Measurements from ENCODE around the gene KCNJ15. TPM values are rescaled to one million over a fixed set of nuclear protein-coding genes. Genes with fewer than 3 reads are reported as not detected.

Gene KCNJ15
- total and polyA plus RNA-seq, 10 of the 15 experiments (the other 5 are each of a cell fraction or from before 2014, with no cell fraction given): 0.05 to 2.7 (median 0.33) TPM; not detected in 6

GRCh38 chr21:38322311-38322950 is 65.6 kb downstream of the KCNJ15 start (continued):
- TF ChIP-seq SRF (IDR thresholded peaks at IDR 0.05; ENCODE audit: low read depth in 2 of 2, low read length in 2 of 2) (no peak), RB1 (IDR thresholded peaks at IDR 0.05; ENCODE audit: borderline replicate concordance) (no peak), E4F1 (IDR thresholded peaks at IDR 0.05; ENCODE audit: borderline replicate concordance, partially characterized antibody) (no peak), ZNF217 (IDR thresholded peaks at IDR 0.05) (no peak), NFIC (IDR thresholded peaks at IDR 0.05; ENCODE audit: low read depth, low read length) (no peak), KAT2A (conservative IDR thresholded peaks at IDR 0.05; ENCODE audit: control insufficient read depth, low read depth, low read length) (no peak)

DNA sequence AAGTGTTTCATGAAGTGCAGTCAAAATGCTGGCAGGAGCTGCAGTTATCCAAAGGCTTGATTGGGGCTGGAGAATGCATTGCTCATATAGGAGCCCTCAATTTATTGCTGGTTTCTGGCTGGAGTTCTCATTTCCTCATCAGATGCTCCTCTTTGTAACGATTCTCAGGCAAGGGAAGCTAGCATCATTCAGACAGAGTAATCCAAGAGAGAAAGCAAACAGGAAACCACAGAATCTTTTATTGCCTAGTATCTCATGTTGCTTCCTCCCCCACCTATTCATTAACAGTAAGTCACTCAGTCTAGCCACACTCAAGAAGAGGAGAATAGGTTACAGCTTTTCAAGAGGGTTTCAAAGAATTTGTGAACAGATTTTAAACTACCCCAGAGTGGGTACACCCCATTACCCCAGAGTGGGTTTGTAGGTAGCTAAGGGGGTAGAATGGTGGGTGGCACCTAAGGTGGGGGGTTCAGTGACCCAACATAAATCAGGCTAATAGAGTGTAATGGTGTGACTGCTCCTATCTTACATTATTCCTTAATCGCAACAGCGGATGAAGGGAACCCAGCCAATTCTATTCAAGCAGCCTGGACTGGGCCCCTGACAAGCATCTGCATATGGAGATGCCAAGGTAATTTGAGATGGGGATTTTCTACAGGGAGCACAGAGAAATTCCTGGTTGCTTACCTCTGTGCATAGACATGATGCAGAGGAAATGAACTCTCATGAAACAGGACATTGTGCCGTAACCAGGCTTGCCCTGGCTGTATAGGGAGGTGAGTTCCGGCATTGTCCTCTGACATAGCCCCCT is 67.1 kb downstream of the KCNJ15 start:
- Histone ChIP-seq H3K4me1 (ENCODE audit: control insufficient read depth, insufficient read depth, low read length) (no peaks in the 10 kb centered on the region), H3K27ac (ENCODE audit: control insufficient read depth, insufficient read depth) (no peak overlapping the region), H2AFZ (ENCODE audit: control insufficient read depth, low read depth, low read length) (no peak overlapping the region), H4K20me1 (ENCODE audit: control insufficient read depth, insufficient read depth) (no peaks in the 10 kb centered on the region), H3K79me2 (ENCODE audit: control insufficient read depth, insufficient read depth, low read length) (no peaks in the 10 kb centered on the region), H3K9ac (ENCODE audit: control insufficient read depth, insufficient read depth, low read length) (no peak overlapping the region), H3K4me3 (no peak overlapping the region), H3K4me2 (ENCODE audit: control insufficient read depth, insufficient read depth) (no peak overlapping the region), H3K36me3 (ENCODE audit: control insufficient read depth in 2 of 2, insufficient read depth in 2 of 2, low read length in 1 of 2) (no peaks in the 10 kb centered on the region), H3K9me3 (replicated peaks; ENCODE audit: control insufficient read depth, insufficient read depth, low read length) (no peaks in the 10 kb centered on the region; the same call in 2 of the 3 replicates), H3K27me3 (replicated peaks in 1 of 2; ENCODE audit: control insufficient read depth in 2 of 2, insufficient read depth in 2 of 2, low read length in 1 of 2) (no peaks in the 10 kb centered on the region)
- 47% methylated on average over 5 of the region's 5 CpGs for WGBS (ENCODE audit: insufficient coverage, insufficient replicate concordance, low lambda C conversion rate, missing lambda C conversion rate)
- FAIRE-seq: no peak
- RAD21 ChIA-PET (ENCODE audit: unreplicated experiment): no interaction called here
- ATAC-seq: peak; percentile 18
- no TSS peak for BruUV-seq (replicated peaks)
- CTCF ChIA-PET: interaction anchor here (1.1 kb wide), 1 partner anchor 115 kb away, joined by 5 read pairs; no protein-coding TSS in a partner anchor
- POLR2A ChIA-PET: no interaction called here
- intact Hi-C loops (cut with micrococcal nuclease; ENCODE audit: unreplicated experiment) (no loop called here), in situ Hi-C loops (cut with MboI) (no loop called here)
- SMC1A ChIA-PET (ENCODE audit: uncharacterized antibody, unreplicated experiment): interaction anchor here (0.7 to 1.5 kb wide), 3 partner anchors 32 to 104 kb away, joined by 3 to 4 read pairs (median 3); no protein-coding TSS in a partner anchor
- no peak for DNase-seq (ENCODE audit: low read depth, low spot score)
- TF ChIP-seq ZNF217 (IDR thresholded peaks at IDR 0.05) (no peak), LARP7 (IDR thresholded peaks at IDR 0.05) (no peak), ZNF274 (IDR thresholded peaks at IDR 0.05; ENCODE audit: insufficient read depth, insufficient read length) (no peak), NFYA (IDR thresholded peaks at IDR 0.05; ENCODE audit: borderline replicate concordance, low read depth, low read length) (no peak), POLR2AphosphoS2 (IDR thresholded peaks at IDR 0.05; ENCODE audit: low read depth, low read length) (no peak)
- TF ChIP-seq, protein P1, sequence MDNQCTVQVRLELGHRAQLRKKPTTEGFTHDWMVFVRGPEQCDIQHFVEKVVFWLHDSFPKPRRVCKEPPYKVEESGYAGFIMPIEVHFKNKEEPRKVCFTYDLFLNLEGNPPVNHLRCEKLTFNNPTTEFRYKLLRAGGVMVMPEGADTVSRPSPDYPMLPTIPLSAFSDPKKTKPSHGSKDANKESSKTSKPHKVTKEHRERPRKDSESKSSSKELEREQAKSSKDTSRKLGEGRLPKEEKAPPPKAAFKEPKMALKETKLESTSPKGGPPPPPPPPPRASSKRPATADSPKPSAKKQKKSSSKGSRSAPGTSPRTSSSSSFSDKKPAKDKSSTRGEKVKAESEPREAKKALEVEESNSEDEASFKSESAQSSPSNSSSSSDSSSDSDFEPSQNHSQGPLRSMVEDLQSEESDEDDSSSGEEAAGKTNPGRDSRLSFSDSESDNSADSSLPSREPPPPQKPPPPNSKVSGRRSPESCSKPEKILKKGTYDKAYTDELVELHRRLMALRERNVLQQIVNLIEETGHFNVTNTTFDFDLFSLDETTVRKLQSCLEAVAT (IDR thresholded peaks at IDR 0.05): no peak
- TF ChIP-seq, protein P2, sequence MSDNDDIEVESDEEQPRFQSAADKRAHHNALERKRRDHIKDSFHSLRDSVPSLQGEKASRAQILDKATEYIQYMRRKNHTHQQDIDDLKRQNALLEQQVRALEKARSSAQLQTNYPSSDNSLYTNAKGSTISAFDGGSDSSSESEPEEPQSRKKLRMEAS (IDR thresholded peaks at IDR 0.05; ENCODE audit: low read depth, low read length): no peak

Data from GM12878 (cell line).